Stimulated activated CD4-positive, alpha-beta T cell treated with anti-CD3 and anti-CD28 coated beads, Interleukin-2, amount 100 ng/mL, for 4 hours (primary cell): ENCODE data around the gene DHFR.
"Not testable (repeated sequence)": the region's sequence is repeated elsewhere in the genome, so short reads cannot be mapped to it uniquely, and the experiment has no call there.

Source experiments
- DNase-seq: peaks from one replicate; pipeline ENCODE4 v3.0.0-alpha.2; 2020; ENCODE audit warnings: low read depth

Gene DHFR

DNA sequence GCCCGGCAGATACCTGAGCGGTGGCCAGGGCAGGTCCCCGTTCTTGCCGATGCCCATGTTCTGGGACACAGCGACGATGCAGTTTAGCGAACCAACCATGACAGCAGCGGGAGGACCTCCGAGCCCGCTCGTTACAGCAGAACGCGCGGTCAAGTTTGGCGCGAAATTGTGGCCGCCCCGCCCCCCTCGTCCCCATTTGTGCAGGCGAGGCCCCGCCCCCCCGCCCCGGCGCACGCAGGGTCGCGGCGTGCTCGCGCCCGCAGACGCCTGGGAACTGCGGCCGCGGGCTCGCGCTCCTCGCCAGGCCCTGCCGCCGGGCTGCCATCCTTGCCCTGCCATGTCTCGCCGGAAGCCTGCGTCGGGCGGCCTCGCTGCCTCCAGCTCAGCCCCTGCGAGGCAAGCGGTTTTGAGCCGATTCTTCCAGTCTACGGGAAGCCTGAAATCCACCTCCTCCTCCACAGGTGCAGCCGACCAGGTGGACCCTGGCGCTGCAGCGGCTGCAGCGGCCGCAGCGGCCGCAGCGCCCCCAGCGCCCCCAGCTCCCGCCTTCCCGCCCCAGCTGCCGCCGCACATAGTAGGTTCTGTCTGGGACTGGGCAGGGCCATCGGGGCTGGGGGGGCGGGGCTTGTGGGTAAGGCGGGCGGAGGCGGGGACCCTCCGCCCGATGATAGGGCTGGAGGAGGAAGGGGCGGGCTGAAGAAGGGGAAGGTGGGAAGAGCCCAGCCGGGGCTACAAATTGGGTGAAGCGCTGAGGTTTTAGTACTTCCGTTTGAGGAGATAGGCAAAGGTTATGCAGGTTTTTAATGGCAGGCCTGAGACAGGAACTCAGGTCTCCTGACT, at the start of gene DHFR, which contains the start of gene MSH3:
Gene DHFR, minus strand, starts transcription at position 593 of the 840 bp plus-strand sequence. Its CDS starts 494 bp downstream, at position 99.
Gene MSH3, plus strand, starts transcription at position 262 of the 840 bp plus-strand sequence. Its CDS starts 76 bp downstream, at position 338.
- DNase-seq = peak; percentile 81

DNA sequence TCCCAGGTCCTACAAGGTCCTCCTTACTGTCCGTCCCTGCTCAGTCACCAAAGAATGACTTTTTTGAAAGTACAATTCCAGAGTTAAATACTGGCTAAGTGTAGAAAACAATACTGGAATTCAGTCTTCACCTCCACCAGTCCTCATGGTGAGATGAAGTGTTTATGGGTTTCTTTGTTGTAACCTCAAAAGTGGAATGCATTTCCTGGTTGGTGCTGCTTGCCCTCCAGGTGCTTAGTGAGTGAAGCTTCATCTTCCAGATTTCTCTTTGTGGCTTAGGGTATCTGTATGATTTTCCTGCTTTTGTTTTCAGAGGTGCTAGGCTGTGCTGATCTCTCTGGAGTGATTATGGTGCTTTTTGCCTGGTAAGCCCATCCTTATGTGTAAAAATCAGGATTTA, 49.4 kb upstream of the DHFR start:
- DNase-seq = no peak

DNA sequence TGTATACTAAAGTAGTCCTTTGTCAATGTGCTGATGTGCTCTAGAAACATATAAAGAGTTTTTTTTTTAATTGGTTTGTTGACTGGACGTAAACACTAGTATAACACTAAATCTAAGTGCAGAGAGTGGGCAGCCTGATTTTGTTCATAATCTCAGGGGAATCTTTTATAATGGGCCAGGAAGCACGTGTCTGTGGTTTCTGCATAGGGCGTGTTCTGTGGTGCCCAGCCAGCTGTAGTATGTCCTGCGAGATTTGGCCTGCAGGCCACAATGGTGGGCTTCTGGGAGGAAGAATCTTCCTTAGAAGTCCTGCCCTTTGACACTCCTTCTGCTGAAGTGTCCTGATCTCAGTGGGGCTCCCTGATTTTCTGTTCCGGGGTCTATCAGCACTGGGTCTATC, 49.0 kb upstream of the DHFR start:
- no peak for DNase-seq

DNA sequence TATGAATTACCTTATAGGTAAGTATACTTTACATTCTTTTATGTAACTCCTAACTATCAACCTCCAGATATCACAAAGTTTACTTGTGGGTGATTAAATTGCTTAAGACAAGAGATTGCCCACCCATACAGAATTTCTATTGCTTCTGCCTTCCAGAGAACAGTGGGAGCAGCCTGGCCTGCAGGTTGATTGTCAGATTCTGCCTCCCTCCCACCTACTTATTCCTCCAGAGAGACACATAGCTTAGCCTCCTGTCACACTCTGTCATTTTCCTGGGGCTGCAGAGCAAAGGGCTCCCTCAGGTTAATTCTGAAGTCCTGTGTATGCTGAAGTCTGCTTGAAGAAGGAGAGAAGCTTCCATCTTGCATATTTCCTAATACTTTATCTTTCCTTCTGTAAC, 48.5 kb upstream of the DHFR start:
- no peak for DNase-seq

DNA sequence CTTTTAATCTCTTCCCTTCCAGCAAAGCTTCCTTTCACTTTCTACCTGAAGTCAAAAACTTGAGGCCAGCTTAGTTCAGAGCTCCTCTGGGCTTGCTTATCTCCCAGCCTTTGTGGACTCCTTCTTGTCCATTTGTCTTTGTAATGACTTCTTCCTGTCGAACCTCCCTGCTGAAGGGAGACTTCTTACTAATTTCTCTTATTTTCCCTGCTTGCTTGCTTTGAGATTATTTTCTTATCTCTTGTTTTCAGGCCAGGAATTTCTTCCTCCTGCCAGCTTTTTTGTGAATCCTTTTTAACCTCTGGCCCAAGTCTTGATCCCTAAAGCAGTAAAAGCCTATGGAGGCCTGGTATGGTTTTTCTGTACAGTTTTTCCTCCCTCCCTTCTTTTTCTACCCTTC, 46.8 kb upstream of the DHFR start:
- no peak for DNase-seq

DNA sequence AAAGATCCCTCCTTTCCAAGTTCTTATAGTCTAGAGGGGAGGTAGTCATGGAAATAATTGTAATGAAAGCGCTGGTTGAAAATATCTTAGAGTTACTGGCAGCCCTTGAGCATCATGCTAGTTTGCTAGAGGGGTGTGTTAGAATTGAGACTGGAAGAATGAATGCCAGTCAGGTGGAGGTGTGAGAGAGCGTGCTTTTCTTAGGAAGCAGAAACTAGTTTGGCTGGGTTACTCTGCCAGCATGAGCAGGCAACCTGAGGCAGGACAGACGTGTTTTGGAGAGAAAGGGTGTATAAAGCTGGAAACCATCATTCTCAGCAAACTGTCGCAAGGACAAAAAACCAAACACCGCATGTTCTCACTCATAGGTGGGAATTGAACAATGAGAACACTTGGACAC, 43.6 kb upstream of the DHFR start:
- no peak for DNase-seq

DNA sequence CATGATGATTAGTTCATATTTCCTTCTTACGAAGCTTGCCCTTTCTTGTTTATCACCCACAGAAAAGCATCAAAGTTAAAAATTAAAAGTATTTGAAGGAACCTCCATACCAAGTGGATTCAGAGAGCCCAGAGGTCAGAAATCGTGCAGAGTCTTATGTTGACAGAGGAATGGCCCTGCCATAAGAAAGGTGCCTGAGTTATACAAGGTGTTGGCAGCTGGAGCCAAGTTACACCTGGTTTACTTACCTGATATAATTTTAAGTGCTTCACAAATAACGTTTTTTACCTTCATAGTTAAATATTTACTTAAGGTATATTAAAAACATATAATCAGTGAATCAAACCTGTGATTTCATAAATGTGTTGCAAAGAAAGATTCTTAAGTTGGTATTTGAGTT, 42.3 kb upstream of the DHFR start:
- no peak for DNase-seq

DNA sequence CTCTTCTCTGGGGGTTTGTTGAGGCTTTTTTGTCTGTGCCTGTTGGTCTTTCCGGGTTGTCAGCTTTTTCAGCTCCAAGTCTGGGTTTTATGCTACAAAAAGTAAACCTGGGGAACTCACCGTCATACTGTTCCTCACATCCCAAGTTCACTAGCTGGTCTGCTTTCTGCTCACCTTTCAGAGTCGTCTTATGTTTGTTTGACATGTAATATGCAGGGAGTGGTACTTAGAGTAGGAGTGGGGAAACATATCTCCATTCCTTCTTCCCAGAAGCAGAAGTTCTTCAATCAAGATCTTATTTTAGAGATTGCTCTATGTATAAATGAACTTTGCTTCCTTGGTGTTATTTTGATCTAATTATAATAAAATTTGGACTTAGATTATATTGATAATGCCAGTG, 41.7 kb upstream of the DHFR start:
- DNase-seq = no peak

DNA sequence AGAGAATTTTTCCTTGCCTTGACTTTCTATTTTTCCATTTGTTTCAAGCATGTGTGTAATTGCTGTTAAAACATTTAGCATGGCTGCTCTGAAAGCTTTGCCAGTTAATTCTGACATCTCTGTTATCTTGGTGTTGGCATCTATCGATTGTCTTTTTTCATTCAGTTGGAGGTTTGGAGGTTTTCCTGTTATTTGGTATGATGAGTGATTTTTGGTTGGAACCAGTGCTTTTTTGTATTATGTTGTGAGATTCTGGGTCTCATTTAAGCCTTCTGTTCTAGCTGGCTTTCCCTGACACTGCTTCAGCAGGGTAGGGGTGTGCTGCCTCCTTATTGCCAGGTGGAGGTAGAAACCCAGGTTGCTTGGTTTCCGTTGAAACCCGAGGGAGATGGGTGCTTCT, 40.9 kb upstream of the DHFR start:
- no peak for DNase-seq

DNA sequence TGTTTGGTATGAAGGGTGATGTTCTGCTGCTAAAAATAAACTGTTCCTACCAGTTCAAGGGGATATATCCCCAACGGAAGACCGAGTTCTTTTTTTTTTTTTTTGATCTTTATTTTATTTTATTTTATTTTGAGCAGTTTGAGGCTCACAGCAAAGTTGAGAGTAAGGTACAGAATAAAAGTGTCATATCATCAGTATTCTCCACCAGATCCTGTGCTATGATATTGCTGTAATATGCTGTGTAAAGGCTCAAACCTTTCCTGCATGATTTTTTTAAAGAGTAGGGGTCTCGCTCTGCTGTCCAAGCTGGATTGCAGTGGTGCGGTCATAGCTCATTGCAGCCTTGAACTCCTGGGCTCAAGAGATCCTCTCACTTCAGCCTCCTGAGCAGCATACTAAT, 34.8 kb upstream of the DHFR start:
- no peak for DNase-seq

DNA sequence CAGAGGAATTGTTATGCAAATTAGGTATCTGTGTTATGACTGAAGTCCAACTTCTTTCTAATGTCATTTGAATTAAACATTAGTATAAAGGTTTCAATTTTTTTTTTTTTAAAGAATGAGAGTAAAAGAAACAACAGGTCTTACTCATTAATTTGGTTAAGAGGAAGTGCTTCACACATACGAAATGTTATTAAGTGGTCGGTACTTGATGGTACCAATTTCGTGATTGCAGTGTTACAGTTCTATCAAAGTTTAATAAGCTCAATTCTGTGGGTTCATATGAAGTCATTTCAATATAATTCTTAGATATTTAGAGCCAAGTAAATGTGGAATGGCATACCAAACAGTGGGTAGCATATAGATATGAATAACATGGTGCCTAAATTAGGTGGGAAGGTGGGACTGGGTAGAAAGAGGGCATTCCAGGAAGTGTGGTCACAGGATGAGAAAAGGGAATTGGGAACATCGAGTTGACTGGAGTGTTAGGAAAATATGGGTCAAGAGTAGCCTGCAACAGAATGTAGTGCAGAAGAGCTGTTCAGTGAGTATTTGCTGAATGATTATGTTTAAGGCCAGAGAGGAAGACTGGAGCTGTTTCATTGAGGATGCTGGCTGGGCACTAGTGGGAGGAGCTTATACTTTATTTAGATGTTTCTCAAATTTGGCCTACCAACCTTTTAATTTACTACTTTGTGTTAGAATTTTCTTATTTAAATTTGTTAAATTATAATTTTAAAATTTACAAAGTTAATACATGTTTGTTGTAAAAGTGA, 34.1 kb upstream of the DHFR start:
- no peak for DNase-seq

DNA sequence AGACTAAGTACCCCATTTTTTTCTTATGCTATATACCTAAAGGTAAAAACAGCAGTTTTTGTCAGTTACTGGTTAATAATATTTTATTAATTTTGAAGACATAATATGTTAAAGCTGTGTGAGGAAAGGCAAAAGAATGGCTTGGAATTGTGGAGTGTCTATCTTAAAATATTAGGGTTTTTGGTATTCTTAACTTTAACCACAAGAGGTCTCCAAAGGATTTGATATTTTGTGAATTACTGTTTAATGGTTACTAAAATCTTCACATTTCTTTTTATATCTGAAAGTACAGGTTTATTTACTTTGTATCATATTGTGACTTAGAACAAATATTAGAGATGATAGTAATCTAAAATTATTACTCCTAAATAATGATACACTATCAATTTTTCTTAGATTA, 32.0 kb upstream of the DHFR start:
- no peak for DNase-seq

DNA sequence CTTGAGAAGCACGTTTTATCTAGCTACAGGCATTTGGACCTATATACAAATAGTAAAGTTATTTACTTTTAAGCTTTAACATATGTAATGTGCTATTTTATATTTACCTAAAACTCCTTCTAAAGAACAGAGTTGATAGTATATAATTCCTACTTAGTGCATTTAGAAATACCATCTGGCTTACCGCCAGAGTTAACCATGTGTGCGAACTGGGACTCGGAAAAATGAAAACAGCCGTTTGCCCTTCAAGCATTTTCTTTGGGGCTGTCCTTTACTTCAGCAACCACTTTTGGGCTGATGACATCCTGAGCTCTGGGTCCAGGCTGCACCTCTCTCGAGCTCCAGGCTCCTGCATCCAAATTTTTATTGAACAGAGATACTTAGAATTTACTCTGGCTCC, 21.9 kb upstream of the DHFR start:
- no peak for DNase-seq

DNA sequence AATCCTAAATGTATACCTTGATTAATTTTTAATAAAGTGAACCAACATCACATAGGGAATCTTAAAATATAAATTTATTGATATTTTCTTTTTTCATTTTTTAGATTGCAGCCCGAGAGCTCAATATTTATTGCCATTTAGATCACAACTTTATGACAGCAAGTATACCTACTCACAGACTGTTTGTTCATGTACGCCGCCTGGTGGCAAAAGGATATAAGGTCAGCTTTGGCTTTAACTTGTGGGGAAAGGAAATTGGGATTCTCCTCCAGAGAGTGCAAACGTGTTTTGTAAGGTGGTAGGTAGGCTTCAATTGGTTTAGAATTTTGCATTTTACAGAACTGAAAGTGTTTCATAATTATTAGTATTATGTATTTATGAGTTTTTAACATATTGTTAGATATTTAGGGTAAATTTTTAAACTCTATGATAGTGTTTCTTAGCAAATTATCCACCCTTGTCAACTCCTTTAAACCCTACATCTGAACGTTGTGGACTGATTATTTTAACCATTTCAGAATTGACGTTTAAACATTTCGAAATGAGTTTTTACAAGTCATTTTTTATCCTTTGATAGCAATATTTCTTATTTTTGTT, 17.5 kb upstream of the DHFR start:
- peak; percentile 48 for DNase-seq

DNA sequence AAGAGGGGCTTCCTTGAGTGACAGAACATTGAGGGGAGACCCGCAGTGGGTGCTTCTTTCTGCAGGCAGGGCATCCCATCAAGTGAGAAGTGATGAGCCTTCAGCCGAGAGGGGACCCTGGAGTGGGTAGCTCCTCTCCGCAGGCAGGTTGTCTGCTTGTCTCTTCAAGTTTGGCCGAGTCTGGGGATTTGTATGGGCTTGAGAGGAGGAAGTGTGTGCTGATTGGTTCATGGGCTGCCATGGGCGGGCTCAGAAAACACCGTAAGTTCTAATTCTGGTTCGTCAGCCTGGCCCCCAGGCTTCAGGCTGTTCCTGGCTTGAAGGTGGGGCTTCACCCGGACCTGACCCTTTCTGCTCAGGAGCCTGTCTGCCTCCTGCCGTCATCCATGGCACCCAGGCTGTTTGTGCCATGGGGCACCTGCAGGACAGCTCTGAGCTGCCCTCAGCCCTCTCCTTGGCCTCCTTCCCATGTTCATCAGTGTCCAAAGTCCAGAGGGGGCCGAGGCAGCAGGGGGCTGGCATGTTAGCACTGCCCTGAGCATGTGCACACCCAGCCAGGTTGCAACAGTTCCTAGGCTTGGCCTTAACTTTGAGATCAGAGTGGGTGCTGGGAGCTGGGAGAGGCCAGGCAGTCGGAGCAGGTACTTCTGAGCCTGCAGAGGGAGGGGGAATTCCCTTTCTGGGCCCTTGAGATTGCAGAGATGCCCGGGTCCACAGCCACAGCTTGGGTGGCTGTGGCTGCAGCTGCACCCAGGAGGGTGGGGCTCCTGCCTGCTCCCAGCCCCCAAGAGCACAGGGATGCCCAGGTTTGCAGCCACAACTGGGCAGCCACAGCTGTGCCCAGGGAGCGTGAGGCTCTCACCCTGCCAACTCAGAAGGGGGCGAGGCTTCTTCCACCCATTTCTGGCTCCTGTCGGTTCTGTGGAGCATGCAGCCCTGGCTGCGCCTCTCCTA, 13.5 kb upstream of the DHFR start:
- no peak for DNase-seq

DNA sequence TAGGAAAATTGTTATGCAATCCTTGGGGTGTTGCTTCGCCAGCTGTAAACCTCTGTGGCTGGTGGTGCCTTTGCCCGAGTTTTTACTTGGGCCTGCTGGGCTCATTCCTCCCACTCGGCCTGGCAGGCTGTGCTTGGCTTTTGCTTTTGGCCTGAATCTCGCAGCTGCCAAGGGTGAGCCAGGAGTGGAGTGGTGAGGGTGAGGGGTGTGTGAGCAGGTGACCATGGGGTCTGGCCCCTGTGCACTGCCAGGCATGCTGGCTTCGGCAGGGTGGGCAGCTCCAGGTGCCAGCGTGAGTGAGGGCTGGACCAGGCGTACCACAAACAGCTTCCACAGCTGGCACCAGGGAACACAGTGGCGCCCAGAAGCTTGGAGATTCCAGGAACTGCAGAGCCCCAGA, 12.6 kb upstream of the DHFR start:
- DNase-seq = no peak

DNA sequence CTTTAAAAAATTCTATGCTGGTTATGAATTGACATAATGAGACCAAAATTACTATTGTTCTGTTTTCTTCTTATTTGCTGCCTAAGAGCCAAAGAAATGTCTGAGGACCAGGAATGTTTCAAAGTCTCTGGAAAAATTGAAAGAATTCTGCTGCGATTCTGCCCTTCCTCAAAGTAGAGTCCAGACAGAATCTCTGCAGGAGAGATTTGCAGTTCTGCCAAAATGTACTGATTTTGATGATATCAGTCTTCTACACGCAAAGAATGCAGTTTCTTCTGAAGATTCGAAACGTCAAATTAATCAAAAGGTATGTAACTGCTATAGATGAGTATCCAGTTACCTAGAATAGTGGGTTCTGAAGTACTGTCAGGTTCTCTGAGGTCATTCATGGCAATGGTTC, 10.3 kb upstream of the DHFR start:
- DNase-seq = no peak

DNA sequence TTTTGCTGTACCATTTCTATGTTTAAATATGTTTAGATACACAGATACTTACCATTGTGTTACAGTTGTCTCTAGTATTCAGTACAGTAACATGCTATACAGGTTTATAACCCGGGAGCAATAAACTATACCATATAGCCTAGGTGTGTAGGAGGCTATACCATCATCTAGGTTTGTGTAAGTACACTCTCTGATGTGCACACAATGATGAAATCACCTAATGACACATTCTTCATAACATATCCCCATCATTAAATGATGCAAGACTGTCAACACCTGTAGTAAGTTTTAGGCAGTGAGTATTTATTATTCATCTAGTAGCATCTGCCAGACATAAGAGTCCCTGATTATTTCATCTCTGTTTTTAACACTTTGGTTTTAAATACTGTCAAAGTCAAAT, 7.3 kb upstream of the DHFR start:
- DNase-seq = no peak

DNA sequence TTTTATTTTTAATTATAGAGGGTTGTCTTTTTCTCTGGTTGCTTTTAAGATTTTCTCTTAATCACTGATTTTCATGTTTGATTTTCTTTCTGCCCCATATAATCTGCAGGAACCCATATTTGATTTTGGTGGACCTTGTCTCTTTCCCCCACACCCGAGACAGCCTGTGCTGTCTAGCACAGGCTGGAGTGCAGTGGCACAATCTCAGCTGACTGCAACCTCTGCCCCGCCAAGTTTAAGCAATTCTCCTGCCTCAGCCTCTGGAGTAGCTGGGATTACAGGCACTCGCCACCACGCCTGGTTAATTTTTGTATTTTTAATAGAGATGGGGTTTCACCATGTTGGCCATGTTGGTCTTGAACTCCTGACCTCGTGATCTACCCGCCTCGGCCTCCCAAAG, 5.9 kb upstream of the DHFR start:
- DNase-seq = not testable (repeated sequence)

DNA sequence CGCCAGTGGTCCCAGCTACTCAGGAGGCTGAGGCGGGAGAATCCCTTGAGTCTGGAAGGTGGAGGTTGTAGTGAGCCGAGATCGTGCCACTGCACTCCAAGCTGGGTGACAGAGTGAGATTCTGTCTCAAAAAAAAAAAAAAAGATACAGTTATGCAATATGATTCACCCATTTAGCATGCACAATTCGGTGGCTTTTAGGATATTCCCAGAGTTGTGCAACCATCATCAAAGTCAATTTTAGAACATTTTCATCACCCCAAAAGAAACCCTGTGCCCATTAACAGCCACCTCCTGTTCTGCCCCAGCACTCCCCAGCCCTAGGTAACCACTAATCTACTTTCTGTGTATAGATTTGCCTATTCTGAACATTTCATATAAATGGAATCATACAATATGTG, 4.3 kb upstream of the DHFR start:
- DNase-seq = no peak

DNA sequence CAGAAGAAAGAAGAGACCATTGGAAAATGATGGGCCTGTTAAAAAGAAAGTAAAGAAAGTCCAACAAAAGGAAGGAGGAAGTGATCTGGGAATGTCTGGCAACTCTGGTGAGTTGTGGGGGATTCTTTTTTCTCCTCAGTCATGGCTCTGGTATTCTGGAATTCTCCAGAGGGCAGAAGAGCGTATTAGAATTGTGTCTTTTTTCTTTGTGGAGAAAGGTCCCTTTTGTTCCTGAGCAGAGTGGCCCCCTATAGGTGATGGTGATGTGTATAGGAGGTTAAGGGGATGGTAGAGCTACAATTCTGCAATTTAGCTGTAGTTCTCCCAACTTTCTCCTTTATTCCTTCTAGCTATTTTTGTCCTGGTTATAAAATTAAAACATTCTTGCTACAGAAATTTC, 1.6 kb upstream of the DHFR start:
- no peak for DNase-seq

DNA sequence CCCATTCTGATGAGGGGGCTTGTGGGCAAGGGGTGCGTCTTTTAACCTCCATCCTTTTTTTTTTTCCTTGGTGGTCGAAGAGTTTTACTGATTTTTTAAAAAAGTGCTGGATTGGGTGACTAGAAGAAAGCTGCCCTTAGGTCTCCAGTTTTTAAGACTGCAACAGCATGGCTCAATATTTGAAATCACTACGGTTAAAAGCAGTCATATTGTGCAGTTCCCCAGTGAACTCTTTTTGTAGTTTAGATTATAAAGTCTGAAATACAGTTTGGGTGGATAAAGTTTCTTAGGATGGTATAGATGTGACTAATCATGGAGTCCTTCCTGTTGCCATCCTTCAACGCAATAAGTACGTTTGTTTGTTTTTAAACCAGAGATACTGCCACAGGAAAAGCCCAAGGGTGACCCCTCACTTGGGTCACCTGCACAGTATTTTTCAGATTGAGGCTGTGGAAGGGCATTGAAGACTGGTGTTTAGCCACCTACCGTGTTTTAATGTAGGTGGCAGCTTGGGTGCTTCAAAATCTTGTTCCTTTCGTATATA, 520 bp upstream of the DHFR start:
- DNase-seq = no peak
